HG03103 (cell line): Measurements from ENCODE around the gene SPATA31D3.
"Not testable (repeated sequence)": the region's sequence is repeated elsewhere in the genome, so short reads cannot be mapped to it uniquely, and the experiment has no call there.

Source experiments
- ATAC-seq: cut with Tn5 transposase; IDR thresholded peaks from one replicate; pipeline ENCODE4 v1.9.1; 2021; ENCODE audit warnings: low read depth; ENCODE audit not compliant: unreplicated experiment

SPATA31D3 gene

GRCh38 chr9:81974764-81975163, 31.5 kb downstream of the SPATA31D3 start:
- ATAC-seq = no peak

- ATAC-seq = no peak
These were observed 33.1 kb downstream of the SPATA31D3 start for GRCh38 chr9:81976351-81976750.

GRCh38 chr9:81979196-81979595, 35.9 kb downstream of the SPATA31D3 start:
- no peak for ATAC-seq

- no peak for ATAC-seq
These were observed 37.3 kb downstream of the SPATA31D3 start for GRCh38 chr9:81980568-81980967.

GRCh38 chr9:81981883-81982282, 38.6 kb downstream of the SPATA31D3 start:
- no peak for ATAC-seq

- ATAC-seq = no peak
These were observed 41.6 kb downstream of the SPATA31D3 start for GRCh38 chr9:81984928-81985327.

GRCh38 chr9:81986051-81986450, 42.8 kb downstream of the SPATA31D3 start:
- ATAC-seq = no peak

- ATAC-seq = not testable (repeated sequence)
These were observed 45.2 kb downstream of the SPATA31D3 start, which contains the start of gene SPATA31D1 for GRCh38 chr9:81988472-81988871. Gene SPATA31D1, plus strand, starts transcription at chr9:81988772. Its CDS starts 47 bp downstream, at chr9:81988819.

GRCh38 chr9:81989700-81990099, 46.4 kb downstream of the SPATA31D3 start:
- ATAC-seq = no peak

GRCh38 chr9:81993656-81994055, 50.4 kb downstream of the SPATA31D3 start:
- no peak for ATAC-seq
